HK-2 (cell line): ENCODE results near the gene BAMBI.

Experiments
- DNase-seq: peaks from one replicate; pipeline ENCODE4 v3.0.0-alpha.2; 2018; ENCODE audit not compliant: unreplicated experiment

Gene BAMBI

GRCh38 chr10:28676326-28676967, 874 bp upstream of the BAMBI start:
- no peak for DNase-seq

GRCh38 chr10:28677888-28678686, 766 bp downstream of the BAMBI start:
- peak; percentile 22 for DNase-seq

GRCh38 chr10:28678687-28679457, 1.6 kb downstream of the BAMBI start:
- no peak for DNase-seq

GRCh38 chr10:28679581-28680357, 2.4 kb downstream of the BAMBI start:
- no peak for DNase-seq

- DNase-seq = no peak
These were observed 3.0 kb downstream of the BAMBI start for GRCh38 chr10:28680358-28680752.

- DNase-seq = no peak
These were observed 4.0 kb downstream of the BAMBI start for GRCh38 chr10:28681291-28681763.

GRCh38 chr10:28681928-28682750, 4.8 kb downstream of the BAMBI start:
- no peak for DNase-seq

- DNase-seq = no peak
These were observed 7.0 kb downstream of the BAMBI start for GRCh38 chr10:28684157-28684985.

GRCh38 chr10:28684986-28685580, 7.8 kb downstream of the BAMBI start:
- DNase-seq = no peak

- DNase-seq = no peak
These were observed 8.4 kb downstream of the BAMBI start for GRCh38 chr10:28685717-28686116.

GRCh38 chr10:28686835-28687682, 9.7 kb downstream of the BAMBI start:
- DNase-seq = no peak

GRCh38 chr10:28687683-28688001, 10.3 kb downstream of the BAMBI start:
- no peak for DNase-seq

- DNase-seq = no peak
These were observed 13.2 kb downstream of the BAMBI start for GRCh38 chr10:28690545-28690944.

- DNase-seq = no peak
These were observed 13.9 kb downstream of the BAMBI start for GRCh38 chr10:28691187-28691694.

GRCh38 chr10:28692050-28692449, 14.7 kb downstream of the BAMBI start:
- DNase-seq = no peak

GRCh38 chr10:28694530-28694929, 17.2 kb downstream of the BAMBI start:
- no peak for DNase-seq

GRCh38 chr10:28698075-28698474, 20.8 kb downstream of the BAMBI start:
- no peak for DNase-seq

- no peak for DNase-seq
These were observed 27.3 kb downstream of the BAMBI start for GRCh38 chr10:28704464-28705161.
